K562 (cell line): ENCODE results near the gene MAPK1IP1L. TPM values are rescaled to one million over a fixed set of nuclear protein-coding genes. Genes with fewer than 3 reads are reported as not detected.

Experiments
- ATAC-seq: fragments of 200-7000 bp; cut with Tn5 transposase; 3 replicates; pipeline ENCODE4 v1.9.1; 2020; ENCODE audit warnings: moderate library complexity
- BruUV-seq: library from RNA; stranded (reverse); fragments of 400-500 nt; replicated peaks from 2 replicates; lab custom pipeline; 2021; lab: Mats Ljungman, UMichigan
- CTCF ChIA-PET: fragments of 300-600 bp; formaldehyde crosslinking; extraction: SDS; loops from one replicate; lab custom pipeline; 2021; ENCODE audit warnings: low intra/inter-chr PET ratio; lab: Yijun Ruan, JAX
- POLR2A ChIA-PET: fragments of 300-600, 350-650 bp; sonication (Branson Sonifier 250); formaldehyde crosslinking; extraction: SDS; loops from one replicate; lab custom pipeline; 2021; ENCODE audit warnings: antibody characterized with exemption, inconsistent platforms; lab: Yijun Ruan, JAX
- DNase-seq, 4 experiments: peaks; one replicate each; pipeline versions ENCODE4 v3.0.0 to v3.0.0-alpha.2; 2011 to 2018; ENCODE audit warnings: low spot score in 3 of 4, mixed read lengths in 3 of 4; ENCODE audit errors: extremely low read depth in 1 of 4
- FAIRE-seq: peaks from 2 replicates; lab custom pipeline; 2011; peaks lifted over from hg19 to GRCh38; lab: Jason Lieb, UNC
- H2AFZ ChIP-seq: 2 replicates; pipeline ENCODE4 v1.6.0; 2011; ENCODE audit warnings: low read depth, low read length, control low read depth, inconsistent platforms
- H3K27ac ChIP-seq: fragments of 200-600 bp; 3 replicates; pipeline ENCODE4 v1.8.0; 2011; ENCODE audit warnings: low read depth, mild to moderate bottlenecking, control low read depth, inconsistent platforms, low read length, moderate library complexity, mixed read lengths; ENCODE audit errors: extremely low read depth
- H3K27me3 ChIP-seq, 2 experiments: fragments of 300-600 bp in 1 of 2; 2 replicates in 1 of 2; 3 replicates in 1 of 2; pipeline versions ENCODE4 v1.6.0 to v1.8.0; 2011; ENCODE audit warnings: inconsistent platforms in 2 of 2, low read length in 2 of 2, mild to moderate bottlenecking in 1 of 2, mixed read lengths in 1 of 2, moderate library complexity in 1 of 2; ENCODE audit not compliant: control insufficient read depth in 2 of 2, insufficient read depth in 2 of 2
- H3K36me3 ChIP-seq: fragments of 300-600 bp; 3 replicates; pipeline ENCODE4 v1.8.0; 2011; ENCODE audit warnings: mild to moderate bottlenecking, low read length, inconsistent platforms; ENCODE audit not compliant: control insufficient read depth, insufficient read depth
- H3K4me1 ChIP-seq, 2 experiments: fragments of 200-600 bp in 1 of 2; replicated peaks in 1 of 2; 2 replicates in 1 of 2; 3 replicates in 1 of 2; pipeline versions ENCODE4 v1.5.1 to v1.8.0; 2011; ENCODE audit warnings: inconsistent platforms in 2 of 2, low read length in 2 of 2, mild to moderate bottlenecking in 1 of 2, mixed read lengths in 1 of 2, moderate library complexity in 1 of 2; ENCODE audit not compliant: control insufficient read depth in 2 of 2, insufficient read depth in 2 of 2
- H3K4me2 ChIP-seq: 2 replicates; pipeline ENCODE4 v1.6.1; 2011; ENCODE audit warnings: low read length, control low read depth, inconsistent platforms, mixed read lengths; ENCODE audit not compliant: insufficient read depth
- H3K4me3 ChIP-seq: fragments of 200-600 bp; sonication (generic), shearing (Covaris generic); 2 replicates; pipeline ENCODE4 v1.5.1; 2016; ENCODE audit warnings: control low read depth, inconsistent platforms
- H3K79me2 ChIP-seq: fragments of 200-600 bp; 3 replicates; pipeline ENCODE4 v1.8.0; 2011; ENCODE audit warnings: low read length, inconsistent platforms; ENCODE audit not compliant: control insufficient read depth, insufficient read depth
- H3K9ac ChIP-seq, 2 experiments: 2 replicates each; pipeline versions ENCODE4 v1.6.0 to v1.6.1; 2011; ENCODE audit warnings: low read depth in 2 of 2, low read length in 2 of 2, control low read depth in 1 of 2, inconsistent platforms in 1 of 2, mild to moderate bottlenecking in 1 of 2, mixed read lengths in 1 of 2; ENCODE audit not compliant: insufficient read depth in 1 of 2
- H3K9me1 ChIP-seq: one replicate; pipeline ENCODE4 v1.6.0; 2011; ENCODE audit warnings: inconsistent platforms, mild to moderate bottlenecking, low read length, moderate library complexity; ENCODE audit not compliant: control insufficient read depth, insufficient read depth
- H3K9me3 ChIP-seq: replicated peaks from 2 replicates; pipeline ENCODE4 v1.5.1; 2011; ENCODE audit warnings: low read depth, low read length, inconsistent platforms; ENCODE audit not compliant: control insufficient read depth, insufficient read depth
- H4K20me1 ChIP-seq: replicated peaks from 2 replicates; pipeline ENCODE4 v1.6.1; 2011; ENCODE audit warnings: low read length, inconsistent platforms, mixed read lengths; ENCODE audit not compliant: control insufficient read depth, insufficient read depth
- ATF7 ChIP-seq: fragments of 450-650 bp; IDR thresholded peaks from 2 replicates; pipeline ENCODE4 v1.7.1; 2014; ENCODE audit warnings: mild to moderate bottlenecking, moderate library complexity
- HDAC2 ChIP-seq: fragments of 450-650 bp; IDR thresholded peaks from 2 replicates; pipeline ENCODE4 v1.6.1; 2016; ENCODE audit warnings: mild to moderate bottlenecking
- HSF4 ChIP-seq: fragments of 250-450 bp; sonication (Bioruptor Pico); IDR thresholded peaks from 2 replicates; pipeline ENCODE4 v2.1.2; 2022; ENCODE audit warnings: mild to moderate bottlenecking, moderate library complexity, borderline replicate concordance
- NFE2 ChIP-seq: IDR thresholded peaks from 2 replicates; pipeline ENCODE4 v1.6.1; 2014; ENCODE audit warnings: antibody characterized with exemption, low read depth
- NR2C1 ChIP-seq, 2 experiments: fragments of 450-650 bp; IDR thresholded peaks; 2 replicates each; pipeline ENCODE4 v1.6.1; 2017; ENCODE audit warnings: mild to moderate bottlenecking in 2 of 2, antibody characterized with exemption in 1 of 2, inconsistent platforms in 1 of 2, missing compliant biosample characterization in 1 of 2, missing genetic modification characterization in 1 of 2
- TAF7 ChIP-seq: fragments of 450-650 bp; IDR thresholded peaks from 2 replicates; pipeline ENCODE4 v1.6.1; 2016; ENCODE audit warnings: missing genetic modification characterization, missing compliant biosample characterization
- ZFX ChIP-seq: sonication (generic); formaldehyde crosslinking; IDR thresholded peaks from 2 replicates; pipeline ENCODE4 v1.8.0; 2022; ENCODE audit warnings: mild to moderate bottlenecking, missing genetic modification reagents, moderate library complexity
- ZNF197 ChIP-seq: fragments of 200-800 bp; sonication (Bioruptor generic); IDR thresholded peaks from 2 replicates; pipeline ENCODE4 v1.6.1; 2016; ENCODE audit warnings: low read depth, missing genetic modification characterization, missing compliant biosample characterization
- ZNF586 ChIP-seq: fragments of 450-650 bp; formaldehyde crosslinking; conservative IDR thresholded peaks from 2 replicates; pipeline ENCODE4 v1.4.0; 2020; ENCODE audit warnings: mild to moderate bottlenecking, moderate library complexity
- ZNF699 ChIP-seq: fragments of 250-450 bp; sonication (Bioruptor Pico); IDR thresholded peaks from 2 replicates; pipeline ENCODE4 v1.8.0; 2021; ENCODE audit warnings: mild to moderate bottlenecking, moderate library complexity; ENCODE audit not compliant: insufficient replicate concordance
- WGBS: fragments of 100-300 bp; shearing (Covaris generic); methylation state at CpG from one replicate; pipeline ENCODE4 v1.1.6; 2016; ENCODE audit warnings: low coverage, mixed read lengths; ENCODE audit not compliant: insufficient coverage; ENCODE audit errors: missing lambda C conversion rate; 5-methylcytosine and 5-hydroxymethylcytosine counted together
- in situ Hi-C: fragments of 300-500 bp; cut with MboI; formaldehyde crosslinking; loops from 4 replicates; pipeline ENCODE4 v1.15.0; 2018; ENCODE audit warnings: inconsistent platforms, mixed read lengths
- intact Hi-C: fragments of 100-400 bp; cut with micrococcal nuclease; formaldehyde crosslinking; loops from 2 replicates; pipeline ENCODE4 v1.14.2; 2022
- polyA plus RNA-seq, 8 experiments: library from polyadenylated mRNA; depleted of rRNA in 4 of 8; stranded (reverse) in 5 of 8; unstranded in 3 of 8; fragments of >200 nt; fragmentation: Nextera tagmentation in 2 of 8; fragmentation: Illumina TruSeq in 1 of 8; extraction: Ambion mirVana in 2 of 8; extraction: Trizol in 1 of 8; gene quantifications; 2 replicates each; pipeline versions ENCODE4 v1.2.1 to v1.2.3, GENCODE V29; 2011 to 2014; ENCODE audit warnings: inconsistent platforms in 1 of 8, missing spikeins in 1 of 8
- total RNA-seq, 7 experiments: library from RNA; depleted of rRNA in 6 of 7; stranded (reverse); fragments of >200 nt in 6 of 7; fragmentation: Illumina TruSeq in 2 of 7; extraction: Trizol in 2 of 7; gene quantifications; 2 replicates each; pipeline versions ENCODE4 v1.2.1 to v1.2.3, GENCODE V29; 2011 to 2021; ENCODE audit warnings: low replicate concordance in 1 of 7
- TF ChIP-seq, protein P1 (sequence below): IDR thresholded peaks from 2 replicates; pipeline ENCODE4 v1.6.1; 2012; ENCODE audit warnings: low read depth, low read length, improper control_type of control experiment, borderline replicate concordance
- TF ChIP-seq, protein P2 (sequence below): sonication (generic); formaldehyde crosslinking; IDR thresholded peaks from 2 replicates; pipeline ENCODE4 v1.9.0; 2022; ENCODE audit warnings: mild to moderate bottlenecking, missing genetic modification reagents
- TF ChIP-seq, protein P3 (sequence below), 2 experiments: fragments of 450-650 bp; conservative IDR thresholded peaks; 2 replicates each; pipeline ENCODE4 v1.6.1; 2017; ENCODE audit warnings: mild to moderate bottlenecking in 2 of 2, moderate library complexity in 2 of 2
- TF ChIP-seq, protein P4 (sequence below): sonication (generic); formaldehyde crosslinking; IDR thresholded peaks from 2 replicates; pipeline ENCODE4 v1.8.1; 2023; ENCODE audit warnings: mild to moderate bottlenecking, missing genetic modification reagents

MAPK1IP1L gene
- total and polyA plus RNA-seq, 9 of the 15 experiments (the other 6 are each of a cell fraction or from before 2014, with no cell fraction given), result 32.7 to 99.4 (median 49.8) TPM

DNA sequence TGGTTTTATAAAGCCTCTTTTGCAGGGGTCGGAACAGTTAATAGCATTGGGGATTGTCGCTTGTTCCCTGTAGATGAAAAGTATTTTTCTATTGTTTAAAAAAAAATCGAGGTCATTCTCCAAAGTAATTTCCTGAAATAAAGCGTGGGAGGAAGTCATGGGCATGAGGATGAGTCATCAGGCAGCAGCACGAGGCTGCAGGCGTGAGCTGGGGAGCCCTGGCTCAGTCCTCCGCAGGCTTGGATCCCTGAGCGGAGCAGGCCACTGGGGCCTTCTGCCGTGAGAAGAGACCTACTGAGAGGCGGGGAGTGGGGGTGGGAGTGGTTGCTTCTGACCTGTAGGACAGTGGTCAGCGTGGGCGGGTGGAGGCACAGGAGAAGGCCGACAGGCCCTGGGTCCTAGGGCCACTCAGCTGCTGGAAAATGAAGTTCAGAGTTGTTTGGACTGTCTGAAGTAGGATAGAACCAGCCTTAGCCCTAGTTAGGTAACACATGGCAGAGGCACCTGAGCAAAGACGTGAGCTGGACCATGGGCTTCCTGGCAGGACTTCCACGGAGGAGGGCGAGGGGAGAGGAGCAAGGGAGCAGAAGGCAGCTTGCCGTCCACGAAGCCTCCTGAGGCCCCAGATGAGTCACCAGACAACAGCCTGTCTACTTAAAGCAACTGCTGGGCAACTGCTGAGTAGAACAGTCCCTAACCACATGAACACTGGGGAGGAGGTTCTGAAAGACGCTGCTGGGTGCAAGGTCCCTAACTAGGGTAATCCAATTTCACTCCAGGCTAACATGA is 56.5 kb downstream of the MAPK1IP1L start:
- Histone ChIP-seq H3K9me1 (no peaks in the 10 kb centered on the region), H2AFZ (peak overlapping the region; percentile 99), H3K4me3 (no peak overlapping the region), H3K79me2 (no peaks in the 10 kb centered on the region), H3K4me2 (peak overlapping the region; percentile 33; the same call in 1 of the 2 replicates), H3K36me3 (peaks cover 5% of the 10 kb centered on the region; the same call in 1 of the 3 replicates), H3K9ac (peak overlapping the region; percentile 71 to 72), H3K4me1 (peaks cover 8 to 28% of the 10 kb centered on the region in 2 experiments), H3K27me3 (no peaks in the 10 kb centered on the region), H3K9me3 (peaks cover 13% of the 10 kb centered on the region), H3K27ac (peak overlapping the region; percentile 93), H4K20me1 (no peaks in the 10 kb centered on the region)
- no TSS peak for BruUV-seq
- DNase-seq (peak; percentile 79 to 83 (median 82)), ATAC-seq (peak; percentile 78), FAIRE-seq (peak; percentile 96)
- WGBS, result 25% methylated on average over 18 of the region's 19 CpGs
- in situ Hi-C loops, result no loop called here
- POLR2A ChIA-PET, result interaction anchor here (0.6 to 0.9 kb wide), 2 partner anchors 55 to 971 kb away, joined by 3 to 4 read pairs; no protein-coding TSS in a partner anchor
- intact Hi-C loops, result no loop called here
- CTCF ChIA-PET, result interaction anchor here (0.6 kb wide), 1 partner anchor 338 kb away, joined by 3 read pairs; no protein-coding TSS in a partner anchor
- TF ChIP-seq ATF7 (peak; percentile 48; the same call in 1 of the 2 replicates), NFE2 (peak; percentile 69), TAF7 (tag) (0 out of 2 replicates have a peak, but pooled peaks have one; percentile 19), HSF4 (CRISPR knock-in tag) (peak; percentile 50; the same call in 1 of the 2 replicates), HDAC2 (no peak), ZNF586 (CRISPR knock-in tag) (no peak), NR2C1 (IDR thresholded peaks at IDR 0.05) (no peak), NR2C1 (tag; IDR thresholded peaks at IDR 0.05) (peak; percentile 57), ZFX (peak; percentile 91), ZNF699 (CRISPR knock-in tag) (peak; percentile 19), ZNF197 (CRISPR knock-in tag) (peak; percentile 29; the same call in 1 of the 2 replicates)
- TF ChIP-seq, protein P1, sequence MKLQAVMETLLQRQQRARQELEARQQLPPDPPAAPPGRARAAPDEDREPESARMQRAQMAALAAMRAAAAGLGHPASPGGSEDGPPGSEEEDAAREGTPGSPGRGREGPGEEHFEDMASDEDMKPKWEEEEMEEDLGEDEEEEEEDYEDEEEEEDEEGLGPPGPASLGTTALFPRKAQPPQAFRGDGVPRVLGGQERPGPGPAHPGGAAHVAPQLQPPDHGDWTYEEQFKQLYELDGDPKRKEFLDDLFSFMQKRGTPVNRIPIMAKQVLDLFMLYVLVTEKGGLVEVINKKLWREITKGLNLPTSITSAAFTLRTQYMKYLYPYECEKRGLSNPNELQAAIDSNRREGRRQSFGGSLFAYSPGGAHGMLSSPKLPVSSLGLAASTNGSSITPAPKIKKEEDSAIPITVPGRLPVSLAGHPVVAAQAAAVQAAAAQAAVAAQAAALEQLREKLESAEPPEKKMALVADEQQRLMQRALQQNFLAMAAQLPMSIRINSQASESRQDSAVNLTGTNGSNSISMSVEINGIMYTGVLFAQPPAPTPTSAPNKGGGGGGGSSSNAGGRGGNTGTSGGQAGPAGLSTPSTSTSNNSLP, result peak; percentile 30; the same call in 1 of the 2 replicates
- TF ChIP-seq, protein P2, sequence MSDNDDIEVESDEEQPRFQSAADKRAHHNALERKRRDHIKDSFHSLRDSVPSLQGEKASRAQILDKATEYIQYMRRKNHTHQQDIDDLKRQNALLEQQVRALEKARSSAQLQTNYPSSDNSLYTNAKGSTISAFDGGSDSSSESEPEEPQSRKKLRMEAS (CRISPR knock-in tag), result peak; percentile 94
- TF ChIP-seq, protein P3, sequence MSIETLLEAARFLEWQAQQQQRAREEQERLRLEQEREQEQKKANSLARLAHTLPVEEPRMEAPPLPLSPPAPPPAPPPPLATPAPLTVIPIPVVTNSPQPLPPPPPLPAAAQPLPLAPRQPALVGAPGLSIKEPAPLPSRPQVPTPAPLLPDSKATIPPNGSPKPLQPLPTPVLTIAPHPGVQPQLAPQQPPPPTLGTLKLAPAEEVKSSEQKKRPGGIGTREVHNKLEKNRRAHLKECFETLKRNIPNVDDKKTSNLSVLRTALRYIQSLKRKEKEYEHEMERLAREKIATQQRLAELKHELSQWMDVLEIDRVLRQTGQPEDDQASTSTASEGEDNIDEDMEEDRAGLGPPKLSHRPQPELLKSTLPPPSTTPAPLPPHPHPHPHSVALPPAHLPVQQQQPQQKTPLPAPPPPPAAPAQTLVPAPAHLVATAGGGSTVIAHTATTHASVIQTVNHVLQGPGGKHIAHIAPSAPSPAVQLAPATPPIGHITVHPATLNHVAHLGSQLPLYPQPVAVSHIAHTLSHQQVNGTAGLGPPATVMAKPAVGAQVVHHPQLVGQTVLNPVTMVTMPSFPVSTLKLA (conservative IDR thresholded peaks at IDR 0.05), result peak; percentile 64 to 66
- TF ChIP-seq, protein P4, sequence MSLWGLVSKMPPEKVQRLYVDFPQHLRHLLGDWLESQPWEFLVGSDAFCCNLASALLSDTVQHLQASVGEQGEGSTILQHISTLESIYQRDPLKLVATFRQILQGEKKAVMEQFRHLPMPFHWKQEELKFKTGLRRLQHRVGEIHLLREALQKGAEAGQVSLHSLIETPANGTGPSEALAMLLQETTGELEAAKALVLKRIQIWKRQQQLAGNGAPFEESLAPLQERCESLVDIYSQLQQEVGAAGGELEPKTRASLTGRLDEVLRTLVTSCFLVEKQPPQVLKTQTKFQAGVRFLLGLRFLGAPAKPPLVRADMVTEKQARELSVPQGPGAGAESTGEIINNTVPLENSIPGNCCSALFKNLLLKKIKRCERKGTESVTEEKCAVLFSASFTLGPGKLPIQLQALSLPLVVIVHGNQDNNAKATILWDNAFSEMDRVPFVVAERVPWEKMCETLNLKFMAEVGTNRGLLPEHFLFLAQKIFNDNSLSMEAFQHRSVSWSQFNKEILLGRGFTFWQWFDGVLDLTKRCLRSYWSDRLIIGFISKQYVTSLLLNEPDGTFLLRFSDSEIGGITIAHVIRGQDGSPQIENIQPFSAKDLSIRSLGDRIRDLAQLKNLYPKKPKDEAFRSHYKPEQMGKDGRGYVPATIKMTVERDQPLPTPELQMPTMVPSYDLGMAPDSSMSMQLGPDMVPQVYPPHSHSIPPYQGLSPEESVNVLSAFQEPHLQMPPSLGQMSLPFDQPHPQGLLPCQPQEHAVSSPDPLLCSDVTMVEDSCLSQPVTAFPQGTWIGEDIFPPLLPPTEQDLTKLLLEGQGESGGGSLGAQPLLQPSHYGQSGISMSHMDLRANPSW (CRISPR knock-in tag), result no peak
